HG03439 (cell line): ENCODE measurements around the gene MVD.
A peak's percentile ranks its signal among the peaks of the same experiment; 100 is the strongest.
"Not testable (repeated sequence)": the region's sequence is repeated elsewhere in the genome, so short reads cannot be mapped to it uniquely, and the experiment has no call there.

Source experiments
- ATAC-seq: cut with Tn5 transposase; IDR thresholded peaks from one replicate; pipeline ENCODE4 v1.9.1; 2021; ENCODE audit warnings: mild to moderate bottlenecking, moderate library complexity; ENCODE audit not compliant: unreplicated experiment

The MVD gene

DNA sequence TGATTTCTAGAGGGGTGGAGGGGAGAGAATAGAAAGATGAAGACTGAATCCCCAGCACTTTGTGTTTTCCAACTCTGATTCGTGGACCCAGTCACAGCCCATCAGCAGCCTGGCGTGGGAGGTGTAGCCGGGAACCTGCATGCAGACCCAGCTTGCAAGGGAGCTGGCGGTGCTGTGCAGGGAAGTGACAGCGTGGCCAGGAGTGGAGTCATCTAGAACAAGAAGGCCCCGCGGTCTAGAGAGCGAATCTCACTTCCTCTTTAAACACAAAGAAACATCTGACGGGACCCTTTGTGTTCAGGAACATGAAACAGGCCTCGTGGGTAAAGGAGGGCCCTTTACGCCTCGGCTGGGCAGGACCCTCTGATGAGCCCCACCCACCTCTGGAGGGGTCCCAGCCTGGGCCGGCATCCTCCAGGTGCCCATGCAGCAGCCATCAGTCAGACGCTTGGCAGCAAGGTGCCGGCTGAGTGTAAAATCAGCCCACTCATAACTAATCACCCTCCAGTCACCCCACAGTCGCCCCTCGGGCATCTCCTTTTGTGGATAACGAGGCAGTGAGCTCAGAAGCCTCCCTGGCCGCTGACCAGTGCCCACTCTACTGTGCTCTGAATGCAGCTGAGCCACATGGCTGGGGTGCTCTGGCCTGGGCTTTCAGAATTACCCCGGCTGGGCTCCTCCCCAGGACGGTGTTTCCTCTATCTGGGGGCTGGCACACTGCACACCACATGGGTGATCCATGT is 19.0 kb upstream of the MVD start:
- peak; percentile 57 for ATAC-seq

DNA sequence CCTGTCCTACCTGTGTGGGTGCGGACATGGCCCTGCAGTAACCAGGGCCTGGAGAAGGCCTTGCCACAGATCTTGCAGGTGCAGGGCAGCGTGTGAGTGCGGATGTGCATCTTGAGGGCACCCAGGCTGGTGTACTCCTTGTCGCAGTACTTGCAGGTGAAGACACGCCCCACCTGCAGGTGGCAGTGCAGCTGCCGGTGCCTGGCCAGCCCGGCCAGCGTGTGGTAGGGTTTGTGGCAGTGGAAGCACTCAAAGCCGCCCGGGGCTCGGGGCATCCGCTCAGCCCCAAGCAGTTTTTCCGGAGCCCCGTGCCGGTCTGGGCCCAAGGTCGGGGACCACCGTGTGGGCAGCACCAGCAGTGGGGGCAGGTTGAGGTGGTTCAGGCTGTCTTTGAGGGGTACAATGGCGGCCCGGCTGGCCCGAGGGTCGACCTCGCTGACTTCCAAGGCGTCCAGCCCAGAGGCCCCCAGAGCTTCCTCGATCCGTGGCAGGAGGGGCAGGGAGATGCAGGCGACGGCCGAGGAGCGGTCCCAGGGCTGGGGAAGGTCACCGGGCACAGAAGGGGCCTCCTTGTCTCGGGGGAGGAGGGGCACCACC is 18.3 kb upstream of the MVD start:
- ATAC-seq = no peak

DNA sequence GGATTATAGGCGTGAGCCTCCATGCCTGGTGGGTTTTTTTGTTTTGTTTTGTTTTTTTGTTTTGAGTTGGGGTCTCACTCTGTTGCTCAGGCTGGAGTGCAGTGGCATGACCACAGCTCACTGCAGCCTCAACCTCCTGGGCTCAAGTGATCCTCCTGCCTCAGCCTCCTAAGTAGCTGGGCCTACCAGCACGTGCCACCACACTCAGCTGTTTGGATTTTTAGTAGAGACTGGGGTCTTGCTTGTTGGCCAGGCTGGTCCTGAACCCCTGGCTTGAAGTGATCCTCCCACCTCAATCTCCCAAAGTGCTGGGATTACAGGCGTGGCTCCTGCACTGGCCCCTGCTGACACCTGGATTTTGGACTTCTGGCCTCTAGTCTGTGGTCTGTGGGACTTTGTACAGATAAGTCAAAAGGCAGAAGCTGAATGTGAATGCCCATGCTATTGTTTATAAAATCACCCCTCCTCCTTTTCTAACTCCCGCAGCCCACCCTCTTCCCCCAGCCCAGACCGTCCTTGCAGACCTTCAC is 17.7 kb upstream of the MVD start:
- ATAC-seq = no peak

DNA sequence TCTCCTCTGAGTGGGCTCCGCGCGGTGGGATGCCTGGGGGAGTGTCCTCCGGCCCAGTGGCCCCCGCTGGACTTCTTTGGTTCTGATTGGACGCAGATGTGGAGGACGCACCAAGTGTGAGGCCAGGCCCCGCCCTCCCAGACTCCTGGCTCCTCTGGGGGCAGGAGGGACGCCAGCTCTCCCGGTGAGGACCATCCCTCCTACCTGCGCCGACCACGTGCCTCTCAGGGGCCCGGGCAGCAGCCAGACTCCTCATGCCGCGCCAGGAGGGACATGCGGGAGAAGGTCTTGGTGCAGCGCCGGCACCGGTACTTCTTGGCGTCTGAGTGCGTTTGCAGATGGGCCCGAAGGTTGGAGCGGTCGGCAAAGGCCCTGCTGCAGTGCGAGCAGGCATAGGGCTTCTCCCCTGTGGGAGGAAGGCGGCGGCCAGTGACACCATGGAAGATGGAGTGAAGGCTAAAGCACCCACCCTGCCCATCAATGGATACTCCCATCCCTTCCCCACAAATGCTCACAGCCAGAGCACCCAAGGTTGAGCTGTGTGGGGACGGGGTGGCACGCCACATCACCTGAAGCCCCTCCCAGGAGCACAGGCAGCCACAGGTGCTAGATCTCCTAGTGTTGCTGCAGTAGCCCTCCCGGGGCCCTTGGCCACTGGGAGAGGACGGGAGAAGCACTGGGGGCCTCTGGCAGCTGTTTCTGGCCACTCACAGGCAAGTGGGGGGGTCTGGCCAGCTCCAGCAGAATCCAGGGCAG is 15.5 kb upstream of the MVD start:
- no peak for ATAC-seq

DNA sequence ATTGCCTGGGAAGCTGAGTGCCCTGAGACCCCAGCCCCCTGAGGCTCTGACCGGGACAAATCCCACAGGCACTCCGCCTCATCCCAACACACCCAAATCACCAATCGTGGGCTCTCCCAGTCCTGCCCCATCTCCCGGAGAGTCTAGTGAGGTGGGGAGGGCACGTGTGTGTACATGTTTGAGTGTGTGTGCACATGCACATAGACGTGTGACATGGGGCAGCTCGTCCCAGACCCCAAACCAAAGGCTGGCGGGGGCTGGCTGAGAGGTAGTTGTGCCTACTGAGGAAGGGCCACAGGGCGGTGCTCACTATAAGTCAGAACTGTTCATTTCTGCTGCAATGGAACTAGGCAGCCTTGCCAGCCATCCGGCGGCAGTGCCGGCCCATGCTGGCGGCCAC is 14.8 kb upstream of the MVD start:
- ATAC-seq = no peak

DNA sequence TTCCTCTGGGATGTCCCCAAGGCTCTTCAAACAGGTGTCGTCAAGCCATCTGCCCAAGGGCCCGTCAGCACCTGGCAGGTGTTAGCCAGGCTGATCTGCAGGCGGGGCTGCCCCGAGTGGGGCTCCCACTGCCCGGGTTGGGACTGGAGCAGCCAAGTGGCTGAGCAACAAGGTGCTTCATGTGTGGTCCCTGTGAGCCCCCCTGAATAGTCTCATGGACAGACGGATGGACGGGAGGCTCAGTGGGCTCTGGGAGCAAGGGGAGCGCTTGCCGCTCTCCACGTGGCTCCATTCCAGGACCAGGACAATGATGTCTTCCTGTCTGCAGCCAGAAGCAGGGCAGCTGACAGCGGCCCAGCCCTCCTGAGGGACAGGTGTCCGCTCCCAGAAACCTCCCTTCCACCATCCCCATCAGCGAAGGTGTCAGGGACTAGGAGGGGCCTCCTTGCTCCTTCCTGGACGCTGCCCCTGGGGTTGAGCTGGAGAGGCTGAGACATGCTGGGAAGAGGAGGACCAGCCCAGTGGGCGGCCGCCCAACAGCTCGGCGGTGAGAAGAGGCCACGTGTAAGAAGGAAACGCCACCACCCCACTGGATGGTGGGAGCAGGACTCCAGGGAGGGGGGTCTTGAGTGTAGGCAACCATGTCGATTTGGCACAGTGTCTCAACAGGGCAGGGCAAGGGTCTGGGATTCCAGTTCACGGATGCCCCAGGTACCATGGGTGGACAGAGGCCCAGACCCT is 13.8 kb upstream of the MVD start:
- ATAC-seq = no peak

DNA sequence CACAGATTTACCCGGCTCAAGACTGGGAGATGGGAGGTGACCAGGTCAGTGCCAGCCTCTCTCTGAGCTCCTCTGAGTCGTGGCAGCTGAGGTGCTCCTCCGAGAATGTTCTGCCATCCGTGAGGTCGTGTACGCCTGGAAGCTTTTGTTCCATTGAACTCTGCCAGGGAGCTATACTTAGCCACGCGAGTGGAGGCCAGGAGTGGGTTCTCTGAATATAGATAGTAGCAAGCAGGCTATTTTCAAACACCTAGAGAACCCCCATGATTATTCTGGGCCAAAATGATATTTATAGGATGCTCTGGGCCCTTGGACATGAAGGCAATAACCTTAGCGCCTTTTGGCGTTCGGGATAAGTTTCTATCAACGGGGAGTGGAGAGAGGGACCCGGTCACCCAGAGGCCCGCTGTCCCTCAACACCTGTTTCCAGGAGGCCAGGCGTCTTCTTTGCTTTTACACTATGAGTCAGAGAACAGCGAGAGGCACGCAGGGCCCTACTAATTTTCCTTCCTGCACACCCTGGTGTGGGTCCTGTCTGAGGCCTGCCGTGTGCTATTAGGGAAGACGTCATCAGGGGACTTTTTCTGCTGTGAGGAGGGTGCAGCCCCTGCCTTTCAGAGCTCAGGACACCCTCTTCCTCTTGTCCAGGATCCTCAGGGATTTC is 11.0 kb upstream of the MVD start:
- no peak for ATAC-seq

DNA sequence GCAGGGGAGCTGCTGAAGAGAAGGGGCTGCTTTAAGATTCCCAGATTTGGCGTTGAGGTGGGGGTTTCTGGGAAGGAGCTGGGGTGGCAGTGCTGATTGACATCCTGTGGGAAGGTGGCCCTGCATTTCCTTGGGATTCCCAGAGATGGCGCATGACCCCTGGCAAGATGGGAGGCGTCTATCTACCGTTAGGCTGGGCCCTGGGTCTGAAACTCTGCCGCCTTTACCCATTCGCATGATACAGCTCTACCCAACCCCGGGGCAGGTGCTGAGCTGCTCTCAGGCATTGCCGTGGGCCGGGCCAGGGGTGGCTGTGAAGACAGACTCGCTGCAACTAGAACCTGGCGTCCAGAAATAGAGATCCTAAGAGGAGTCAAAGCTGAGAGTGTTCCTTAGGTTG is 9.9 kb upstream of the MVD start:
- ATAC-seq = no peak

DNA sequence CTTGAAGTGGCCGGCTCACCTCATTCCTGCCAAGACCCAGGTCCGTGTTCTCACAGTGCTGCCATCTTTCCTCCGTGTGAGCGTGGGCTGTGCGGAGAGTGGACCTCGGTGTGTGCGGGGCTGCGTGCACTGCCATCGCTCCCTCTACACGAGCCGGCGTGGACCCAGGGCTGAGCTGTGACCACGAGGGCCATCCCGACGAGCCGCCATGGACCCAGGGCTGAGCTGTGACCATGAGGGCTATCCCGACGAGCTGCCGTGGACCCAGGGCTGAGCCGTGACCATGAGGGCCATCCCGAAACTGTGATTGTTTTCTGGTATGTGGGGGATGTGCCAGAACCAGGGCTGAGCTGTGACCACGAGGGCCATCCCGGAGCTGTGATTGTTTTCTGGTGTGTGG is 8.9 kb upstream of the MVD start:
- ATAC-seq = no peak

DNA sequence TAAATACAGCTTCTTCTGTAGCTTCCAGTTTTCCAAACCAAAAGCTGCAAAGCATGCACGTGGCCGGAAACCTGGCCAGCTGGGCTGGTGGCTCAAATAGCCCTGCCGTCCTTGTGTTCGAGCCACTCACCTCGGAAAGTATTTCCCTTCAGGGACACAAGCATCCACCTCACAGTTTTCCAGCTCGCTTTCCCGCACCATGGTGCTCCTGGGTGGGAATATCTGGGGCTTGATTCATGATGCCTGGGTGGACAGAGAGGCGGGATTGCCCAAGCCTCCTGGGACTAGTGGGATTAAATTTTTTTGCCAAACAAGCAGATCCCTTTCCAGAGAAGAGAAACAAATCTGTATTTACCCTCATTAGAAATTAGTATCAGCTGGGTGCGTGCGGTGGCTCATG is 7.1 kb upstream of the MVD start:
- no peak for ATAC-seq

DNA sequence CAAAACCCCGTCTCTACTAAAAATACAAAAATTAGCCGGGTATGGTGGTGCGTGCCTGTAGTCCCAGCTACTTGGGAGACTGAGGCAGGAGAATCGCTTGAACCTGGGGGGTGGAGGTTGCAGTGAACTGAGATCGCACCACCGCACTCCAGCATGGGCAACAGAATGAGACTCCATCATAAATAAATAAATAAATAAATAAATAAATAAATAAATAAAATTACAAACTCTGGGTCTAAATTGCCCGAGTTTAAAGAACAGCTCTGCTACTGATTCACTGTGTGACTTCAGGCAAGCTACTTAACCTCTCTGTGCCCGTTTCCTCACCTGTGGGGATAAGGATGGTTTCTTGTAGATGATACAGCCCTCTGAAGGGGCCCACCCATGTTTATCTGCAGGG is 6.6 kb upstream of the MVD start:
- not testable (repeated sequence) for ATAC-seq

DNA sequence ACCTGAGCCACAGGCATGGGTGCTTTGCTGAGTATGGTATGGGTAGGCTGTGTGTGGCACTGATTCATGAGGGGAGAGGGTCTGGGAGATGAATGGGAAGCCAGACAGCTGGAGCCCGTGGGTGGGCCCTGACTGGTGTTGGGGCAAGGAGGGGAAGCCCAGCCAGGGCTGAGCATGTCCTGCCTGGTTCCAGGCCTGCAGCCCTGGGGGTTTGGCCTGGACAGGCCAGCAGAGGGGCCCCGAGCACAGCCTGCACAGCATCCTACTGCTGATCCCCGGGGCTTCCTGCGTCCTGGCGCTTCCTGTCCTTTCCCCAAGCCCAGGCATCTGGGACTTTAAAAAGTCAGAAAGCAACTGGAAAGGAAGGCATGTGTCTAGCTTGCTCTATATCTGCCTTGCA is 4.6 kb upstream of the MVD start:
- ATAC-seq = no peak

DNA sequence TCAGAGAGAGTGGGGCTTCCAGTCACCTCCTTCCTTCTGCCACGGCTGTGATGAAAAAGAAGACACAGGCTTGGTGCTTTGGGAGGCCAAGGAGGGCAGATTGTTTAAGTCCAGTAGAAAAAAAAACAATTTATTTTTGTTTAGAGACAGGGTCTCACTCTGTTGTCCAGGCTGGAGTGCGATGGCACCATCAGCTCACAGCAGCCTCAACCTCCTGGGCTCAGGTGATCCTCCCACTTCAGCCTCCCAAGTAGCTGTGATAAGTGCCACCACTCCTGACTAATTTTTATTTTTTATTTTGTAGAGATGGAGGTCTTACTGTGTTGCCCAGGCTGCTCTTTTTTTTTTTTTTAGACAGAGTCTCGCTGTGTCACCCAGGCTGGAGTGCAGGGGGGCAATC is 2.7 kb upstream of the MVD start:
- ATAC-seq = no peak

DNA sequence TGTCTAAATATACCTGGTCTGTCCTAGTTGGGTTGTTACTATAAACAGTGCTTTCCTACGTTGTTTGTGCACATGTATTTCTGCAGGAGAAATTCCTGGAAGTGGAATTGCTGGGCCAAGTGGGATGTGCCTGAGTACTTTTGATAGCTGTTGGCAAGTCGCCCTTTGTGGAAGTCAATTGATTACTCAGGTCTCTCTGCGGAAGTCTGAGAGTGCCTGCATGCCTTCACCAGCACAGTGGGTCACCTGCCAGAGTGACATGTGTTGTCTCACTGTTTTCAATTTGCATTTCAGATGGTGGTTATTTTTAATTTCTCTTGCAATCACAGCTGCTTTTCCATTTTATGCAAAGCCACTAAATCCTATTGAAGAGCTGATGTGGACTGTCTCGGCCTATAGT is 2.3 kb upstream of the MVD start:
- ATAC-seq = no peak

DNA sequence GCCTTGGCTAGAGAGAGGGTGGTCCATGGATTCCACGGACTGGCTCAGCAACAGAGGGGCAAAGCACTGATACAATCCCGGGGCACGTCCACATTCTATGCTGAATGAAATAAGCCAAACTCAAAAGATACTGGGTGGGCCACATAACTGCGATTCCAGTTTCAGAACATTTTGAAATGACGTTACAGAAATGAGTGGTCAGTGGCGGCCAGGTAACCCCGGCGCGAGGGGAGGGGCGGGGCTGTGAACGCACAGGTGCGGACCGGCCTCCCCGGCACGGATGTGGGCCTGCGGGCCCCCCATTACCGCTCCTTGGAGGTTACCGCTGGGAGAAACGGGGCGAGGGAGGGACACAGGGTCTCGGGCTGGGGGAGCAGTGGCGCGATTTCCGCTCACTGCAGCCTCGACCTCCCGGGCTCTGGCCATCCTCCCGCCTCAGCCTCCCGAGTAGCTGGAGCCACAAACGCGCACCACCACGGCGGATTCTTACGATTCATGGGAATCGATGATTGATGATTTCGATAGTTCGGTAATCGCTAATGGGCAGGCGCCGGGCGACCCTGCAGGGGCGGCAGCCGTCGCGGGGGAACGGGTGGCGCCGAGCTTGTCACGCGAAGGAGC is 559 bp downstream of the MVD start:
- ATAC-seq = no peak

DNA sequence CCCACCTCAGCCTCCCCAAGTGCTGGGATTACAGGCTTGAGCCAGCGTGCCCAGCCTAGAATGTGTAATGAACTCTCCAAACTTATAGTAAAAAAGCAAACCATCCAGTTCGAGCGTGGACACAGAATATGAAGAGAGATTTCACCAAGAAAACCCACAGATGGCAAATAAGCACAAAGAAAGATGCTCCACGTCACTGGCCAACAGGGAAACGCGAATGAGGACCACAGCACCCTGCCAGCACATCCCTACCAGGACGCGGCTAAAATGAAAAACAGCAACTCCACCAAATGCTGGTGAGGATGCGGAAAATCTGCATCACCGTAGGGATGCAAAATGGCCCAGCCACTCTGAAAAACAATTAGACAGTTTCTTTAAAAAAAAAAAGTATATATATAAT is 1.4 kb downstream of the MVD start:
- ATAC-seq = no peak

DNA sequence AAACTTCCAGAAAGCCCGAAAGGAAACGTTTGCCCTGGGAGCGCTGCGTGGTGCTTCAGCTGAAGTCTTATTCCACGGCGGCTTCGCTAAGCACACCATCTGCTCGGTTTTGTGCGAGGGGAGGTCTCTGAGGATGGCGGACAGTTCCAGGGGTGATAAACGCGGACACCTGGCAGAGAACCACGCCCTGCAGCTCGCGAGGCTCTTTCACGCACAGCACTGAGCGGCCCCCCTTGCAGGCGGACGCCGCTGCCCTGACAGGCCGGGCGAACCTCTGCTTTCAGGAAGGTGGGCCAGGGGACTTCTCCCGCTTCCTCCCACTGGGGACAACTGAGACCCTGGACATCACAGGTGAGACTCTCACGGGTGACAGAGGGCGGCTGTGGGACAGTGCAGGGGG is 3.7 kb downstream of the MVD start:
- no peak for ATAC-seq

DNA sequence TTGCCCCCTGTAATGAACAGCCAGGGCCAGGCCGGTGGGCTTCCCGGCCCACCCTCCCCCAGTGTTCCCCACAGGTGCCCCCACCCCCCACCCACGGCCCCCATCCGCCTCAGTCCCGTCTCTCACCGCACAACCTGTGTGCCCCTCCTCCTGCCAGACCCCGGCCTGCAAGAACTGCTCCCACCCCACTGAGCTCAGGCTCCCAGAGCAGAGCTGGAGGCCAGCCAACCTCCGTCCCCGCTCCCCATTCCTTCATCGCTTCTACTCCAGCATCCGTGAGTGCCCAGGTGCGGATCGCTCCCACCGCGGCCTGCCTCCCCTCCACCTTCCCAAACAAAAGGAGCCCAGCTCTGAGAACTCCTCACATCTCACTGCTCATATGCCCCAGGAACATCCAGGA is 4.2 kb downstream of the MVD start:
- no peak for ATAC-seq

DNA sequence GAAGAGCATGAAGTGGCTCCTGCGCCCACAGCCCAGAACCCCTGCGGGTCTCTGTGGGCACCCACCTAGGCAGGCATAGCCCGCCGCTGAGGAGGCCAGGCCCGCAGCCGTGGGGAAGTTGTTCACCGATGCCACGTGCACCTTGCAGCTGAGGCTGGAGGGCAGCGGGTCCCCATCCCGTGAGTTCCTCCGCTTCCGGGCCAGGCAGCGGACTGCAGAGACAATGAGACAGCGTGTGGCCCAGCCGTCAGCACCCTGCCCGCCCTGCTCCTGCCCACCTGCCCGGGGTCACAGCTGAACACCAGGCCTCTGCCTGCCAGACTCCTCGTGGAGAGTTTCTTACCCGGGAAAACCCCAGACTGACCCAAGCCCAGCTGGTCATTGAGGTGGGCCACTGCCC is 5.5 kb downstream of the MVD start:
- no peak for ATAC-seq

DNA sequence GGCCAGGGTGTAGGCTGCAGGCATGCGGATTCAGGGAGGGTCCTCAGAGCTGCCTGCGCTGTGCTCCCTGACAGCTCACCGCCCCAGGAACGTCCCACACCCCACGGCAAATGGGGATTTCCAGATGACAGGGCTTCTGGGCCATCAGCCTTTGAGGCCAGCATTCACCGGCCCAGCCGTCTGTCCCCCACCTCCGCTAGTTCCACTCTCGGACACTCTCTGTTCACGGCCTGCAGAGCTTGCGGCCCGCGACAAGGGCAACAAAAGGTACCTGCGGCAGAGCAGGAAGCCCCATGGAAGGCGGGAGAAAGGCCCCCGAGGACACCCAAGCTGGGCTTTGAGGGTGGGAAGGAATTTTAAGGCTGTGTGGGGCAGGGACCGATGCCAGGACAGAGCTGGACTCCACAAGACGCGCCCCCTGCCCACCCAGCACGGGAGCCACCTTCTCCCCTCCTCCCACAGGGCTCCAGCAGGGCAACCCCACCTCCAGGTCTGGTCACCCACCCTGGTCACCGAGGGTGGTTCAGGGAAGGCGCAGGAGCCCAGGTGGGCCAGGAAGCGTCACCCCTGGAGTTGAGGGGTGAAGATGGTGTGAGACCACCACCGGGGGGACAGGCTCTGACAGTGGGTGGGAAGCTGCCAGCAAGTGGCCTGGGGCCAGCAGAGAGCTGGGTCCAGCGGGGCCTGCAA is 6.5 kb downstream of the MVD start:
- no peak for ATAC-seq
